Cardiac muscle cell (in vitro differentiated cells and primary cell): Measurements from ENCODE around the gene SKI. TPM values are rescaled to one million over a fixed set of nuclear protein-coding genes. Genes with fewer than 3 reads are reported as not detected.
A peak's percentile ranks its signal among the peaks of the same experiment; 100 is the strongest.

ENCODE experiments used
- DNase-seq, 2 donors: peaks; one replicate each; pipeline versions ENCODE4 v3.0.0 to v3.0.0-alpha.2; 2010 to 2017; ENCODE audit warnings: low read depth in 1 of 2, low spot score in 1 of 2
- H3K27ac ChIP-seq: fragments of 200-600 bp; sonication (generic); 2 replicates; pipeline ENCODE4 v1.5.1; 2016
- H3K27me3 ChIP-seq: fragments of 200-600 bp; sonication (generic); 2 replicates; pipeline ENCODE4 v1.6.0; 2016; ENCODE audit warnings: control low read depth
- H3K36me3 ChIP-seq: fragments of 200-600 bp; sonication (generic); 2 replicates; pipeline ENCODE4 v1.5.1; 2016; ENCODE audit warnings: control low read depth
- H3K4me1 ChIP-seq: fragments of 200-600 bp; sonication (generic); 2 replicates; pipeline ENCODE4 v1.8.1; 2017; ENCODE audit warnings: low read depth, mild to moderate bottlenecking, mixed run types
- H3K4me3 ChIP-seq: fragments of 200-600 bp; sonication (generic); 2 replicates; pipeline ENCODE4 v1.5.1; 2016; ENCODE audit warnings: mild to moderate bottlenecking
- H3K9me3 ChIP-seq: fragments of 200-600 bp; sonication (generic); 2 replicates; pipeline ENCODE4 v1.5.1; 2017; ENCODE audit warnings: low read depth, mild to moderate bottlenecking, control low read depth
- polyA plus RNA-seq: library from polyadenylated mRNA; unstranded; fragments of >200 nt; fragmentation: Nextera tagmentation; extraction: Ambion mirVana; gene quantifications from 2 replicates; pipeline ENCODE4 v1.2.1, GENCODE V29; 2016
- total RNA-seq: library from RNA; depleted of rRNA; stranded (reverse); fragments of >200 nt; gene quantifications from 2 replicates; pipeline ENCODE4 v1.2.3, GENCODE V29; 2016
- TF ChIP-seq, protein P1 (sequence below): IDR thresholded peaks from 2 replicates; pipeline ENCODE4 v1.5.1; 2012; ENCODE audit warnings: low read depth, mild to moderate bottlenecking, low read length

The SKI gene
- total and polyA plus RNA-seq, 2 experiments from 2014 or later, result 2.7 to 31.9 TPM

GRCh38 chr1:2190491-2190976 is 37.6 kb upstream of the SKI start:
- no peak overlapping the region for H3K4me3 ChIP-seq
- peaks cover 4% of the 10 kb centered on the region for H3K36me3 ChIP-seq
- DNase-seq, result no peak
- peaks cover 25% of the 10 kb centered on the region for H3K4me1 ChIP-seq
- TF ChIP-seq, protein P1, sequence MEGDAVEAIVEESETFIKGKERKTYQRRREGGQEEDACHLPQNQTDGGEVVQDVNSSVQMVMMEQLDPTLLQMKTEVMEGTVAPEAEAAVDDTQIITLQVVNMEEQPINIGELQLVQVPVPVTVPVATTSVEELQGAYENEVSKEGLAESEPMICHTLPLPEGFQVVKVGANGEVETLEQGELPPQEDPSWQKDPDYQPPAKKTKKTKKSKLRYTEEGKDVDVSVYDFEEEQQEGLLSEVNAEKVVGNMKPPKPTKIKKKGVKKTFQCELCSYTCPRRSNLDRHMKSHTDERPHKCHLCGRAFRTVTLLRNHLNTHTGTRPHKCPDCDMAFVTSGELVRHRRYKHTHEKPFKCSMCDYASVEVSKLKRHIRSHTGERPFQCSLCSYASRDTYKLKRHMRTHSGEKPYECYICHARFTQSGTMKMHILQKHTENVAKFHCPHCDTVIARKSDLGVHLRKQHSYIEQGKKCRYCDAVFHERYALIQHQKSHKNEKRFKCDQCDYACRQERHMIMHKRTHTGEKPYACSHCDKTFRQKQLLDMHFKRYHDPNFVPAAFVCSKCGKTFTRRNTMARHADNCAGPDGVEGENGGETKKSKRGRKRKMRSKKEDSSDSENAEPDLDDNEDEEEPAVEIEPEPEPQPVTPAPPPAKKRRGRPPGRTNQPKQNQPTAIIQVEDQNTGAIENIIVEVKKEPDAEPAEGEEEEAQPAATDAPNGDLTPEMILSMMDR, result no peak
- H3K27ac ChIP-seq, result peak overlapping the region; percentile 61
- H3K9me3 ChIP-seq, result no peaks in the 10 kb centered on the region
- no peaks in the 10 kb centered on the region for H3K27me3 ChIP-seq

DNA sequence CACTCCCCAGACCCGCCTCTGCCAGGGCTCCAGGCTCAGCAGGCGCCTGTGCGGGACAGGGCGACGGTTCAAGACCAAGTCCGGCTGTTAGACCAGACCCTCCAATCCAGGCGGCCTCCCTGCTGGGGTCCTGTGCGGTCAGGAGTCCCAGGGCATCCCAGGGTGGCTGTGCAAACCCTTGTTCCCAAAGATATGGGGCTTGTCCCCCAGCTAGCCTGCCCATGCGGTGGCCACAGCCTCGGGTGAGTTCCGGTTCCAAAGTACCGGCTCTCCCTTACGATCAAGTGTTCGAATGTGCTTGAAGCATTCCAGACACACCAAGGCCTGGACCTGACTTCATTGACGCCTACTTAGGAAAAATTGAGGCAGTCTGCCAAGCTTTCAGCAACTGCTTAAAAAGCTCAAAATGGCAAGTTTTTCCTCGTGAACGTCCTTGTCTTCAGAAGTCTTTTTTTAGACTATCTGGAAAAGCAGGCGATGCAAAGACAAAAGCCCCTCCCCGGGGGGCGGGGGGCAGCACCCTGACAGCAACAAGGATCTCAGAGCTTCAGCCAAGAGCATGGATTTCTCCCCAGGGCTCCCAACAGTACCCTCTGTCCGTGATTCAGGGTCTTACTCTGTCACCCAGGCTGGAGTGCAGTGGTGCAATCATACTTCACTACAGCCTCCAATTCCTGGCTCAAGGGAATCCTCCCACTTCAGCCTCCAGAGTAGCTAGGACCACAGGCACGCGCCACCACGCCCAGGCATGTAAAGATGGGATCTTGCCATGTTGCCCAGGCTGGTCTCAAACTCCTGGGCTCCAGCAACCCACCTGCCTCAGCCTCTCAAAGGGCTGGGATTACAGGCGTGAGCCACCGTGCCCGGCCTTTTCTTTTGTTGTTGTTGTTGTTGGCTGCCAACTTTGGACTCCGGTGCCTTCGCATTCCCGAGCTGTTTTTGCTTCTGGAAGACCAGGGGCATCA is 35.8 kb upstream of the SKI start:
- Histone ChIP-seq H3K27me3 (no peaks in the 10 kb centered on the region), H3K27ac (peak overlapping the region; percentile 69), H3K9me3 (no peaks in the 10 kb centered on the region), H3K36me3 (no peaks in the 10 kb centered on the region), H3K4me1 (peaks cover 31% of the 10 kb centered on the region), H3K4me3 (no peak overlapping the region)
- DNase-seq, result peak in 1 of 2 donors; percentile 94
- TF ChIP-seq, protein P1, result no peak

- TF ChIP-seq, protein P1, result no peak
- H3K9me3 ChIP-seq, result no peaks in the 10 kb centered on the region
- H3K4me3 ChIP-seq, result peak overlapping the region; percentile 69
- no peaks in the 10 kb centered on the region for H3K27me3 ChIP-seq
- no peak for DNase-seq
- no peaks in the 10 kb centered on the region for H3K36me3 ChIP-seq
- peaks cover 45% of the 10 kb centered on the region for H3K4me1 ChIP-seq
- H3K27ac ChIP-seq, result peak overlapping the region; percentile 13
Measured at GRCh38 chr1:2193514-2194281, 34.4 kb upstream of the SKI start.

- TF ChIP-seq, protein P1, result no peak
- Histone ChIP-seq H3K4me3 (peak within 1 kb of the TSS; percentile 69), H3K27ac (peak within 1 kb of the TSS; percentile 66), H3K27me3 (no peaks in the 10 kb centered on the region), H3K4me1 (peaks cover 49% of the 10 kb centered on the region), H3K9me3 (no peaks in the 10 kb centered on the region), H3K36me3 (no peaks in the 10 kb centered on the region)
- DNase-seq, result peak; percentile 76 to 82
Measured at GRCh38 chr1:2194319-2194897, 33.7 kb upstream of the SKI start, which contains the start of gene FAAP20. Gene FAAP20, minus strand, starts transcription at chr1:2194772. Its CDS starts 23 bp downstream, at chr1:2194749.
